Measurements from ENCODE around the gene HAAO. TPM values are rescaled to one million over a fixed set of nuclear protein-coding genes. Genes with fewer than 3 reads are reported as not detected.

The HAAO gene
- total RNA-seq, 4 donors from 2014 or later = 6.0 to 19.1 (median 9.8) TPM

- Histone ChIP-seq H3K4me1 (no peaks in the 10 kb centered on the region), H3K36me3 (peaks cover 0 to 10% of the 10 kb centered on the region in 2 donors), H3K9me3 (no peaks in the 10 kb centered on the region), H3K27ac (no peak overlapping the region), H3K27me3 (no peaks in the 10 kb centered on the region), H3K4me3 (no peak overlapping the region)
- no peak for ATAC-seq
- 100% methylated on average over 1 to 3 of the region's 10 CpGs for WGBS, 2 donors (ENCODE audit: low coverage in 1 of 2)
- TF ChIP-seq, protein P1, sequence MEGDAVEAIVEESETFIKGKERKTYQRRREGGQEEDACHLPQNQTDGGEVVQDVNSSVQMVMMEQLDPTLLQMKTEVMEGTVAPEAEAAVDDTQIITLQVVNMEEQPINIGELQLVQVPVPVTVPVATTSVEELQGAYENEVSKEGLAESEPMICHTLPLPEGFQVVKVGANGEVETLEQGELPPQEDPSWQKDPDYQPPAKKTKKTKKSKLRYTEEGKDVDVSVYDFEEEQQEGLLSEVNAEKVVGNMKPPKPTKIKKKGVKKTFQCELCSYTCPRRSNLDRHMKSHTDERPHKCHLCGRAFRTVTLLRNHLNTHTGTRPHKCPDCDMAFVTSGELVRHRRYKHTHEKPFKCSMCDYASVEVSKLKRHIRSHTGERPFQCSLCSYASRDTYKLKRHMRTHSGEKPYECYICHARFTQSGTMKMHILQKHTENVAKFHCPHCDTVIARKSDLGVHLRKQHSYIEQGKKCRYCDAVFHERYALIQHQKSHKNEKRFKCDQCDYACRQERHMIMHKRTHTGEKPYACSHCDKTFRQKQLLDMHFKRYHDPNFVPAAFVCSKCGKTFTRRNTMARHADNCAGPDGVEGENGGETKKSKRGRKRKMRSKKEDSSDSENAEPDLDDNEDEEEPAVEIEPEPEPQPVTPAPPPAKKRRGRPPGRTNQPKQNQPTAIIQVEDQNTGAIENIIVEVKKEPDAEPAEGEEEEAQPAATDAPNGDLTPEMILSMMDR (IDR thresholded peaks at IDR 0.05) = no peak
- no peak for TF ChIP-seq EP300 (IDR thresholded peaks at IDR 0.05)
- TF ChIP-seq POLR2A (IDR thresholded peaks at IDR 0.05) = no peak
- no peak for TF ChIP-seq POLR2AphosphoS5 (IDR thresholded peaks at IDR 0.05)
These were observed 22.6 kb downstream of the HAAO start for GRCh38 chr2:42769583-42770287.

GRCh38 chr2:42768706-42769256 lies 23.6 kb downstream of the HAAO start:
- ATAC-seq = no peak
- 100% methylated on average over 1 to 2 of the region's 3 CpGs for WGBS, 2 donors (ENCODE audit: low coverage in 1 of 2)
- TF ChIP-seq POLR2A (IDR thresholded peaks at IDR 0.05) = no peak
- TF ChIP-seq, protein P1 (IDR thresholded peaks at IDR 0.05) = no peak
- no peak for TF ChIP-seq POLR2AphosphoS5 (IDR thresholded peaks at IDR 0.05)
- TF ChIP-seq EP300 (IDR thresholded peaks at IDR 0.05) = no peak

GRCh38 chr2:42767899-42768705 lies 24.3 kb downstream of the HAAO start:
- no peaks in the 10 kb centered on the region for H3K9me3 ChIP-seq
- TF ChIP-seq POLR2A (IDR thresholded peaks at IDR 0.05) = no peak
- TF ChIP-seq, protein P1 (IDR thresholded peaks at IDR 0.05) = no peak
- no peak for TF ChIP-seq POLR2AphosphoS5 (IDR thresholded peaks at IDR 0.05)
- TF ChIP-seq EP300 (IDR thresholded peaks at IDR 0.05) = no peak
- peaks cover 0 to 15% of the 10 kb centered on the region in 2 donors for H3K36me3 ChIP-seq
- 62% methylated on average over 4 of the region's 14 CpGs; no CpG with 5 or more reads in 1 of the 2 donors for WGBS, 2 donors (ENCODE audit: low coverage in 1 of 2)
- no peaks in the 10 kb centered on the region for H3K27me3 ChIP-seq
- H3K27ac ChIP-seq = no peak overlapping the region
- ATAC-seq = no peak
- H3K4me1 ChIP-seq = no peaks in the 10 kb centered on the region
- no peak overlapping the region for H3K4me3 ChIP-seq

More at GRCh38 chr2:42768706-42769256, 23.6 kb downstream of the HAAO start:
- no peak overlapping the region for H3K27ac ChIP-seq
- no peaks in the 10 kb centered on the region for H3K27me3 ChIP-seq
- H3K9me3 ChIP-seq = no peaks in the 10 kb centered on the region
- H3K4me1 ChIP-seq = no peaks in the 10 kb centered on the region
- peaks cover 0 to 10% of the 10 kb centered on the region in 2 donors for H3K36me3 ChIP-seq
- no peak overlapping the region for H3K4me3 ChIP-seq

DNA sequence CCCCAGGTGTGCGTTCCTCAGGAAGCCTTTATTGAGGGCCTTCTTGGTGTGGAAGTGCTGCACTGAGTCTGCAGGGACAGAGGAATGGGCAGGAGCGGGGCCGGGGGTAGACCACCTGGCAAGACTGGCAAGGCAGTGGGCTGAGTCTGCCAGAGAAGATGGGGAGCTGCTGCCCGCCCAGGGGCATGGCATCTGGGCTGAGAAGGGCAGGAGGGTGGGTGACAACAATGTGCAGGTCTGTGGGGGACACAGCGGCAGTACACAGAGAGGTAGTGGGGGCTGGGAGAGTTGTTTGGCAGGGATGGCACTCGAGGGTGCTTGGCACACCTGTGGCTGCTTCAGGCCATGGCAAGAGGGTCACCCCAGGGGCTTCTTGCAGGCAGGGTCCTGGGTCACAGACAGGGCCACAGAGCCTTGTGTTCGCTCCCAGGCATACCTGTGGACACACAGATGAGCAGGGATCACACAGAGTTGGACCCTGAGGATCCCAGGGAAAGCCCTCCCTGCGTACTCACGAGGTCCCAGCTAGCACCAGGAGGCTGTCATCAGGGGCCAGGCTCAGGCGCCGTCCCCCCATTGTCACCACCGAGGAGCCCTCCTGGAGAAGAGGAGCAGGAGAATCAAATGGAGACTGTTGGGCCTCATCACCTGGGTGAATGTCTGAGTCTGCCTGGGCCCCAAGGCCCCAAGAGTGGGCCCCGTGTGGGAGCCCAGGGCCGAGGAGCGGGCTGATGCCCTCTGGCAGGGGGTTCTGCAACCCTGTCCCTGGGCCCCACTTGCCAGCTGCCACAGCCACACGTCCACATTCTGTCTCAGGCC lies 25.1 kb downstream of the HAAO start:
- 94 to 100% methylated on average over 2 to 6 of the region's 16 CpGs for WGBS, 2 donors (ENCODE audit: low coverage in 1 of 2)
- no peak overlapping the region for H3K27ac ChIP-seq
- TF ChIP-seq, protein P1 (IDR thresholded peaks at IDR 0.05) = no peak
- no peak for TF ChIP-seq POLR2AphosphoS5 (IDR thresholded peaks at IDR 0.05)
- no peak for TF ChIP-seq POLR2A (IDR thresholded peaks at IDR 0.05)
- TF ChIP-seq EP300 (IDR thresholded peaks at IDR 0.05) = no peak
- no peak overlapping the region for H3K4me3 ChIP-seq
- H3K4me1 ChIP-seq = no peaks in the 10 kb centered on the region
- H3K27me3 ChIP-seq = no peaks in the 10 kb centered on the region
- ATAC-seq = no peak
- H3K9me3 ChIP-seq = no peaks in the 10 kb centered on the region
- H3K36me3 ChIP-seq = peaks cover 0 to 21% of the 10 kb centered on the region in 2 donors
